Measurements from ENCODE around the gene PAX8. TPM values are rescaled to one million over a fixed set of nuclear protein-coding genes. Genes with fewer than 3 reads are reported as not detected.
"Not testable (repeated sequence)": the region's sequence is repeated elsewhere in the genome, so short reads cannot be mapped to it uniquely, and the experiment has no call there.

The PAX8 gene
- total RNA-seq, 1 experiment from 2014 or later = 1.5 TPM

DNA sequence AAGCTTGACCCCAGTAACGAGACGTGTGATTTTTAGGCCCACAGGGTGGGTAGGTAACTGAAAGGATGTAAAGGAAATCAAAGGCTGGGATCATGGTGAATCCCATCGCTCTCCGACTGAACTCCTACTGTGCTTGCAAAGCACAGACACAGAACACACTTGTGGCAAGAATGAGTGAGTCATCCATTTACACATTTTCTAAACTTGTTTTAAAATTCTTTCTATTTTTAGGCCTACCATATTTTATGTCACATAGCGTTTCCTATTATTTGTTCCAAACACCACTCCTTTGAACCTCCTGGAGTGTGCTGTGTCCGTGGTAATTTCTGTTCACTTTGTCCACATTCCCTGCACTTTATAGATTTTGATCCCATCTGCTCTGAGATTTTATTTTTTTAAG, 6.3 kb upstream of the PAX8 start:
- H3K4me3 ChIP-seq (ENCODE audit: low read length); H3K4me1 ChIP-seq (ENCODE audit: low read length); H3K36me3 ChIP-seq (ENCODE audit: insufficient read depth, low read length); DNase-seq; H3K27ac ChIP-seq (ENCODE audit: low read length); H3K9me2 ChIP-seq (replicated peaks; ENCODE audit: insufficient read depth, low read length); H2AFZ ChIP-seq (ENCODE audit: low read length); H3K9me3 ChIP-seq (ENCODE audit: low read length); H3K9ac ChIP-seq (ENCODE audit: low read length); H3K79me2 ChIP-seq (ENCODE audit: low read length); H3K27me3 ChIP-seq (ENCODE audit: low read length); H3K4me2 ChIP-seq (ENCODE audit: low read depth, low read length, poor library complexity, severe bottlenecking); H4K20me1 ChIP-seq (ENCODE audit: insufficient read depth, low read depth, low read length): not testable (repeated sequence)

DNA sequence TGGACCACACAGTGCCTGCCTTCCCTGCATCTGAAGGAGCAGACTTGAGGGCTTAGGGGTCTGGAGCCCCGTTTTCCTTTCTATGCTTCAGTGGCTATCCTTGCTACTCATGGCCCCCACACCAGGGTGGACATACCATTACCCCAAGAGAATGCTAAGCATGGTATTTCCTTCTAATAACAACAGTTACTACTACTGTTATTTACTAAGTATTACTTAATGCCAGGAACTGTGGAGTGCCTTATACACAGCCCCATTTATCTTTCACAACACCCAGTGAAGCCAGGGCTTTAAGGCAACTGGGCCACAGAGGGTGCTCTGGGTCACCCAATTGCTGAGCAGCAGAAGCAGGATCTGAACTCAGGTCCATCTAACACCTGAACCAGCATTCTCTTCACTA, 5.8 kb upstream of the PAX8 start:
- no peak overlapping the region for H2AFZ ChIP-seq (ENCODE audit: low read length)

DNA sequence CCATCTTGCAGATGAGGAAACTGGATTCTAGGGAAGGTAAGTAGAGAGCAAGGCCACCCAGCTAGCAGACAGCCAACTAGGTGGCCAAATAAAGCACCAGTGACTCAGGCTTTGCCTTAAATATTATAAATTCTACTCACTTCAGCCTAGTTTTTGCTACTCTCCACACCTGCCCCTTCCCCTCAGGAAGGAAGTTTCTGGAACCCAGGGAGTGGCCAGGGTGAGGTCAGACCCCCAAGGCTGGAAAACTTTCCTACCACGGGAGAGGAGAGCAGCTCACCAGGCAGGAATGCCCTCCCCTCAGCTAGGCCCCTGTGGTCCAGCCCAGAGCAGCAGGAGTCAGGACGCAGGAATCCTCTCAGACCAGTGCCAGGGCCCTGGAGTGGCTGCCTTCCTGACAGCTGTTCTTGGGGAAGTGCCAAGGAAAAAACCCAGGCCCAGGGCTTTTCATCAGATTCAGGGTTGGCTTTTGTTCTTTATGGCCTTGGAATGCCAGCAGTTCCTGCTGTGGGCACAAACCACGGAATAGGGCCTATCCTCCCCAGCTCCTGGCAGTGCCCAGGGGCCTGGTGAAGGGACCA, 5.1 kb upstream of the PAX8 start:
- no peaks in the 10 kb centered on the region for H3K79me2 ChIP-seq (ENCODE audit: low read length)
- no peak overlapping the region for H2AFZ ChIP-seq (ENCODE audit: low read length)
- H3K9me2 ChIP-seq (replicated peaks; ENCODE audit: insufficient read depth, low read length) = no peaks in the 10 kb centered on the region
- no peak overlapping the region for H3K4me2 ChIP-seq (ENCODE audit: low read depth, low read length, poor library complexity, severe bottlenecking)
- no peaks in the 10 kb centered on the region for H3K9me3 ChIP-seq (ENCODE audit: low read length)
- no peak overlapping the region for H3K4me3 ChIP-seq (ENCODE audit: low read length)
- no peak for DNase-seq
- no peaks in the 10 kb centered on the region for H3K4me1 ChIP-seq (ENCODE audit: low read length)
- H3K9ac ChIP-seq (ENCODE audit: low read length) = no peak overlapping the region
- no peak overlapping the region for H3K27ac ChIP-seq (ENCODE audit: low read length)
- H3K36me3 ChIP-seq (ENCODE audit: insufficient read depth, low read length) = no peaks in the 10 kb centered on the region
- H4K20me1 ChIP-seq (ENCODE audit: insufficient read depth, low read depth, low read length) = no peaks in the 10 kb centered on the region
- H3K27me3 ChIP-seq (ENCODE audit: low read length) = no peaks in the 10 kb centered on the region

More for the DNA sequence above, 5.8 kb upstream of the PAX8 start:
- no peaks in the 10 kb centered on the region for H3K4me1 ChIP-seq (ENCODE audit: low read length)
- H3K4me3 ChIP-seq (ENCODE audit: low read length) = no peak overlapping the region
- no peak overlapping the region for H3K9ac ChIP-seq (ENCODE audit: low read length)
- H4K20me1 ChIP-seq (ENCODE audit: insufficient read depth, low read depth, low read length) = no peaks in the 10 kb centered on the region
- DNase-seq = no peak
- no peaks in the 10 kb centered on the region for H3K36me3 ChIP-seq (ENCODE audit: insufficient read depth, low read length)
- no peaks in the 10 kb centered on the region for H3K79me2 ChIP-seq (ENCODE audit: low read length)
- no peaks in the 10 kb centered on the region for H3K9me3 ChIP-seq (ENCODE audit: low read length)
- H3K4me2 ChIP-seq (ENCODE audit: low read depth, low read length, poor library complexity, severe bottlenecking) = no peak overlapping the region
- H3K27me3 ChIP-seq (ENCODE audit: low read length) = no peaks in the 10 kb centered on the region
- no peaks in the 10 kb centered on the region for H3K9me2 ChIP-seq (replicated peaks; ENCODE audit: insufficient read depth, low read length)
- H3K27ac ChIP-seq (ENCODE audit: low read length) = no peak overlapping the region

DNA sequence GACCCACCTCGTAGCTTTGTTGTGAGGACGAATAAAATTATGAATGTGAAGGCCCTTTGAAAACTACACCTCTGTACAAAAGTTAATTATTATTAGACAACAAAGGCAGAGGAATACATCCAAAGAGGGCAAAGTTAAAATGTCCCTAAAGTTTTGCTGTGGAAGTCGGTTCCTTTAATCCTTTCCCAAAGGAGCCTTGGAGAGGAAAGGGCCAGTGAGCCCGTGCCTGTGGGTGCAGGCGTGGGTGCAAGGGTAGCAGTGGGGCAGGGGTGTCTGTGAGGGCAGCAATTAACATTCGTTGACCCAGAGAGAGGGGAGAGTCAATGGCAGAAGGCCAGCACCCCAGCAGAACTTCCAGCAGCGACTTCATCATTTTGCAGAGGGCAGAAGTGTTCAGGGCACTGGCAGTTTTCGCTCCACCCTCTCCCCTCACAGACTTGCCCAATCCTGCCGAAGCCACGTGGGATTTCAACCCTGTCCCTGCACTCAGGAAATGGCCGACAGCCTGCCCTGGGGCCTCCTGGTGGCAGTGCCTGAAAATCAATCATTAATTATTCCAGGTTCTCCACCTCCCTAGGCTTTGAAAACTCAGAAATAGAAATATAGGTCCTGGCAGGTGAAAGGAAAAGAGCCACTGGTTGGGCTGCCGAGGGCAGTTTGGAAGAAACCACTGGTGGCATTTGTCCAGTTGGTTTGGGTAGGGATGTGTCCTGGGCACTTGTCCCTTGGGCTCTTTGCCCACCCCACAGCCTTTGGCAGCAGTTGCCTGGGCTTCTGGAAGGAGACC, 4.2 kb upstream of the PAX8 start:
- no peak overlapping the region for H3K4me2 ChIP-seq (ENCODE audit: low read depth, low read length, poor library complexity, severe bottlenecking)

DNA sequence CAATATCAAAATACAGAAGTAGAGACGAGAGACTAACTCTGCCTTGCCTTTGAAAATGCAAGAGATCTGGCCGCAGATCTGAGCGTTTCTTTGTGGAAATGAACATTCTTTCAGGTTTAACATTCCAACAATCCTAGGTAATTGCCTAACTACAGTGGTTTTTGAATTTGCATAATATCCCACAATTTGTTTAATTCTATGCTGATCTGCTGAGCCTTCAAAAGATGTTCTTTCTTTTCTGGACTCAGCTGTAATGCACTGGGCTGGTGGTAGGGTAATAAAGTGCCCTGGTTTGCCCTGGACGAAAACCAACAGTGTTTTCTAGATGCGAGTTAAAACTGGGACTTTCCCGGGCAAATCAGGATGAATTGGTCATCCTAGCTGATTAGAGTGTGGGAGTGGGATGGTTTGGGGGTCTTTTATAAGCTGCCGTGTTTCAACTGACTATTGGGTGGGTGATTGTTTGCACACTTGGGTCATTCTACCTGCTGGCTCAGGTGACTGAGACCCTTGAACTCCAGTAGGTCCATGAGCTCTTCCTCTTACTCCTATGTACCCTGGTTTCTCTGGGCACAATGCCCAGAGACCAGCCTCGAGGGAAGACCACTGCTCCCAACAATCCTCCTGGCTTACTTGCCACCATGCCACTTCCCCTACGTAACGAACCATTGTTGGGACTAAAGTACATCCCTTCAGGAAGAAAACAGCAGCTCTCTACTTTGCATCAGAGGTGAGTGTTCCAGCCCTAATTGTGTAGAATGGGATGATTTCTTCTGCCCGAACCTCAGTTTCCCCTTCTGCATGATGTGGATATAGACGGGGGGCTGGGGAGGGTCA, 3.4 kb upstream of the PAX8 start:
- no peak for DNase-seq
- no peak overlapping the region for H3K27ac ChIP-seq (ENCODE audit: low read length)
- H3K36me3 ChIP-seq (ENCODE audit: insufficient read depth, low read length) = no peaks in the 10 kb centered on the region
- H3K9me2 ChIP-seq (replicated peaks; ENCODE audit: insufficient read depth, low read length) = no peaks in the 10 kb centered on the region
- H3K4me2 ChIP-seq (ENCODE audit: low read depth, low read length, poor library complexity, severe bottlenecking) = no peak overlapping the region
- no peak overlapping the region for H3K4me3 ChIP-seq (ENCODE audit: low read length)
- H4K20me1 ChIP-seq (ENCODE audit: insufficient read depth, low read depth, low read length) = no peaks in the 10 kb centered on the region
- no peak overlapping the region for H2AFZ ChIP-seq (ENCODE audit: low read length)
- H3K4me1 ChIP-seq (ENCODE audit: low read length) = no peaks in the 10 kb centered on the region
- H3K79me2 ChIP-seq (ENCODE audit: low read length) = no peaks in the 10 kb centered on the region
- no peaks in the 10 kb centered on the region for H3K9me3 ChIP-seq (ENCODE audit: low read length)
- no peaks in the 10 kb centered on the region for H3K27me3 ChIP-seq (ENCODE audit: low read length)
- no peak overlapping the region for H3K9ac ChIP-seq (ENCODE audit: low read length)

More for the DNA sequence above, 4.2 kb upstream of the PAX8 start:
- no peaks in the 10 kb centered on the region for H3K9me3 ChIP-seq (ENCODE audit: low read length)
- no peaks in the 10 kb centered on the region for H3K36me3 ChIP-seq (ENCODE audit: insufficient read depth, low read length)
- no peak overlapping the region for H3K4me3 ChIP-seq (ENCODE audit: low read length)
- H4K20me1 ChIP-seq (ENCODE audit: insufficient read depth, low read depth, low read length) = no peaks in the 10 kb centered on the region
- H2AFZ ChIP-seq (ENCODE audit: low read length) = no peak overlapping the region
- H3K9me2 ChIP-seq (replicated peaks; ENCODE audit: insufficient read depth, low read length) = no peaks in the 10 kb centered on the region
- no peaks in the 10 kb centered on the region for H3K79me2 ChIP-seq (ENCODE audit: low read length)
- H3K27me3 ChIP-seq (ENCODE audit: low read length) = no peaks in the 10 kb centered on the region
- H3K9ac ChIP-seq (ENCODE audit: low read length) = no peak overlapping the region
- H3K27ac ChIP-seq (ENCODE audit: low read length) = no peak overlapping the region
- H3K4me1 ChIP-seq (ENCODE audit: low read length) = no peaks in the 10 kb centered on the region
- DNase-seq = no peak

DNA sequence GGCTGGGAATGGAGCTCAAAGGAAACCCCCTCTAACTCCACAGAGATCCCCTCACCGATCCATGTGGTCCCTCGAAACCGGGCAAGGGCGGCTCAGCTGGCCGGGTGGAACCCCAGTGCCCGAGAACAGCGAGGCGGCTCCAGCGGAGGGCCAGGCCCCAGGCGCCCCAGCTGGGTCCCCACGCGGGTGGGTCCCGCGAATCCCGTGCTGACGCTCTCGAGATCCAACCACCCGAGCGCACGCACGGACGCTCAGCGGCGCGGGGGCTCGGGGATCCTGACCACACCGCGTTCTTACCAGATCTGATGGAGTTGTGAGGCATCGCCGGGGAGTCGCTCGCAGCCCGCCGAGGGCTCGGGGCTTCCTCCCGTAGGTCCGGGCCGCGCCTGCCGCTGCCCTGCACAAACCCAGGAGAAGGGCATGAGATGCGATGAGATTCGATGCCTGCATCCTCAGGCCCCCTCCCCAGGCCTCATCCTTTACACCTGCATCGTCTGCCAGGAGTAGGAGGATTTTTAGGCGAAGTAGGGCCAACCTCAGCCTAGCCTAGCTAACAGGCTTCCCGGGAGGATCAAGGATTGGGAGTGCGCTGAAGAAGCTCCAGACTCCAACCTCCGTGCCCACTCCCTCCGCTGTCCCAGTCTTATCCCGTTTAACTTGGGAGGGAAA, 514 bp downstream of the PAX8 start:
- no peak overlapping the region for H3K4me2 ChIP-seq (ENCODE audit: low read depth, low read length, poor library complexity, severe bottlenecking)
- no peaks in the 10 kb centered on the region for H4K20me1 ChIP-seq (ENCODE audit: insufficient read depth, low read depth, low read length)
- H3K36me3 ChIP-seq (ENCODE audit: insufficient read depth, low read length) = no peaks in the 10 kb centered on the region
- H3K9me2 ChIP-seq (replicated peaks; ENCODE audit: insufficient read depth, low read length) = no peaks in the 10 kb centered on the region
- no peak for DNase-seq
- no peaks in the 10 kb centered on the region for H3K9me3 ChIP-seq (ENCODE audit: low read length)
- H3K4me3 ChIP-seq (ENCODE audit: low read length) = no peak overlapping the region
- no peak overlapping the region for H3K9ac ChIP-seq (ENCODE audit: low read length)
- no peaks in the 10 kb centered on the region for H3K79me2 ChIP-seq (ENCODE audit: low read length)
- no peak overlapping the region for H3K27ac ChIP-seq (ENCODE audit: low read length)
- no peak overlapping the region for H2AFZ ChIP-seq (ENCODE audit: low read length)
- H3K27me3 ChIP-seq (ENCODE audit: low read length) = no peaks in the 10 kb centered on the region
- H3K4me1 ChIP-seq (ENCODE audit: low read length) = no peaks in the 10 kb centered on the region

DNA sequence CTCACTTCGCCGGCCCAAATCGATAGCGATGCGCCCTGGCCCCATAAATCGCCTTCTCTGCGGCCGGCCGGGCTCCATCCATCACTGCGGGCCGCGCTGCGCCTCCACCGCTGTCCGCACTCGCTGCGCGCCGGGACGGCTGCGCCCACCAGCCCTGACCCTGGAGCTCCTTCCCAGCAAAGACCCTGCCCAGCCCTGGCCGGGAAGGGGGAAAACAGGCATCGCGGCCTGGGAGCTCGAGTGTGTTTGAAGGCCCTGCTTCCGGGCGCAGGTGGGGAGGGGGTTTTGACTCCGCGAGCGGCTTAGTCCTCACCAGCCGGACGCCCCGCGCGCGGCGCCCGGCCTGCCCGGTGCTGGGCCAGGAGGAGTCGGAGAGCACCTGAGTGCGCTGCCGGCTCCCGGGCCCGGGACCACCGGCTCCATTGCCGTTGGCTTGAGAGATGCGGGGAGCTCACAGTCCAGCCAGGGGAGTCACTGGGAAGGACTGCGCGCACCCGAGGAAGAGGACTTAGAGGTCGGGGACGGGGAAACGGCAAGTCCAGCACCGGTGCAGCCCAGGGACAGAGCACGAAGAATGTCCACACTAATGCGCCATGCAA, 1.1 kb downstream of the PAX8 start:
- no peaks in the 10 kb centered on the region for H4K20me1 ChIP-seq (ENCODE audit: insufficient read depth, low read depth, low read length)
- no peaks in the 10 kb centered on the region for H3K27me3 ChIP-seq (ENCODE audit: low read length)
- no peaks in the 10 kb centered on the region for H3K79me2 ChIP-seq (ENCODE audit: low read length)
- no peak overlapping the region for H3K4me2 ChIP-seq (ENCODE audit: low read depth, low read length, poor library complexity, severe bottlenecking)
- H3K9me3 ChIP-seq (ENCODE audit: low read length) = no peaks in the 10 kb centered on the region
- no peaks in the 10 kb centered on the region for H3K4me1 ChIP-seq (ENCODE audit: low read length)
- H3K9ac ChIP-seq (ENCODE audit: low read length) = no peak overlapping the region
- DNase-seq = no peak
- no peaks in the 10 kb centered on the region for H3K36me3 ChIP-seq (ENCODE audit: insufficient read depth, low read length)
- H3K27ac ChIP-seq (ENCODE audit: low read length) = no peak overlapping the region
- no peak overlapping the region for H2AFZ ChIP-seq (ENCODE audit: low read length)
- no peak overlapping the region for H3K4me3 ChIP-seq (ENCODE audit: low read length)
- no peaks in the 10 kb centered on the region for H3K9me2 ChIP-seq (replicated peaks; ENCODE audit: insufficient read depth, low read length)
